NCI-H748 (cell line): Measurements from ENCODE around the gene CEBPE.

Experiments used
- DNase-seq: peaks from one replicate; lab custom pipeline; 2025; ENCODE audit not compliant: unreplicated experiment; lab: John Stamatoyannopoulos, UW

Gene CEBPE

DNA sequence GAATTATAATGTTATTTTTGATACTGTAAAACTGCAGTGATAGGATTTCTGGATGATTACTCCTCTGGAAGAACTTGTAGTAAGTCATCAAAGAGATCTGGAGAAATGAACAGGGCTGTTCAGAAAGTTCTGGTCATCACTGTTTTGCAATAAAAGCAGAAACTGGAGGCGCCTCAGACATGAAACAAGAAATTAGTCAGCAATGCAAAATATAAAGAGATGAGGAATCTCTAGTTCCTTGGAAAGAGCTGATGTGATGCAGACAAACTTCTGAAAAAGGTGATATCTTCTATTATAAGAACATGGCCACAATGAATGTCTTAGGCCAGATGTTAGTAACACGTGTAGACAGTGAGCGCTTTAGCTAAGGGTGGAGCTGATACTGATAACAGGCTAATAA, 33.6 kb downstream of the CEBPE start:
- no peak for DNase-seq

DNA sequence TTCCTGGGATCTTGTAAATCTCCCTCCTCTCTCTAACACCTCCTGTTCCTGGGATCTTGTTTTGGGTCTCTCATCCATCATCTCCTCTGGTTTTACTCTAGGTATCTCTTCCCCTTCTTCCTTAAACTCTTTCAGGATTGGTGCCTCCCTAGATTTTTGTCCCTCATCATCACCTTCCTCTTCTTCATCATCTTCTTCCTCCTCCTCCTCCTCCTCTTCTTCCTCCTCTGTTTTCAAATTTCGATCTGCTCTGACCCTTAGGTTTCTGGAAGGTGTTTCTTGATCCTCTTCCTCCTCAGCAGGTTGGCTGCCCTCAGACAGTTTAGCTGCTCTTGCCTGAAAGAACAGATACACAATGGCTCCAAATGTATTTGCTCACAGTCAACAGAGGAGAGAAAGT, 38.6 kb downstream of the CEBPE start:
- no peak for DNase-seq

- DNase-seq: no peak
These were observed 39.3 kb downstream of the CEBPE start for GRCh38 chr14:23079716-23080115.

DNA sequence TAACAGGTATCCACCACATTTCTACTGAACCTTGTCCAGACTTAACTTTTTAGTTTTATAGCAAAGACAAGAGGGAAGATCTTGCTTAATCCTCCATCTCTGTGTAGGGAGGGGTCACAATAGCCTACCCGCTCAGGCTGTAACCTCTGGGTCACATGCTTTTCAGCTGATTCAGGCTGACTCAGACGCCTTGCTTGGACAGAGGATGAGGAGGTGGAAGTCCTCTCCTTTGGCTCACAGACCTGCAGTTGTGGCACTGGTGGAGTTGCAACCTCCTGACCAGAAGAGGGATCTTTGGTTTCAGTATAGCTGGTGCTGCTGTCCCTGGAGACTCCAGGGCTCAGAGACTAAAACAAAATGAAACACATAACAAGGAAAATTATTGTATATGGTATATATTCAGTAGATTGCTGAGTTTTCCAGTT, 40.4 kb downstream of the CEBPE start:
- DNase-seq: no peak

DNA sequence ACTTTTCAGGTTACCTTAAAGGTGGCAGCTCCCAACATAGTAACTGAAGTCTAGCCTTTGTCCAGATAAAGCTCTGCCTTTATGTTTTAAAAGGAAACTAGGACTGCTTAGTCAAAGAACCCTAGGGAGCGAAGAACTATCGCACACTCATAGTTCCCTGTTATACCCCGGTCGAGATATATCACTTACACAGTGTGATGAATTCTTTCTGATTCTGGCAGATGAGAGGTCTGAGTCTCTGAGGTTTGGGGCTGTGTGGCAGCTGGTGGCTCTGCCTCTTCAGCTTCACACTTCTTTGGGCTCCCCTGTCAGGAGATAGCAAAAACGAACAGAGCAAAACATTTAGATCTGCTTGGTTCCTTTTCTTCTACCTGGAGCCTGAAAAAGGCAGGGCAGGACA, 41.1 kb downstream of the CEBPE start:
- DNase-seq: no peak

GRCh38 chr14:23076785-23077408, 42.2 kb downstream of the CEBPE start:
- no peak for DNase-seq

DNA sequence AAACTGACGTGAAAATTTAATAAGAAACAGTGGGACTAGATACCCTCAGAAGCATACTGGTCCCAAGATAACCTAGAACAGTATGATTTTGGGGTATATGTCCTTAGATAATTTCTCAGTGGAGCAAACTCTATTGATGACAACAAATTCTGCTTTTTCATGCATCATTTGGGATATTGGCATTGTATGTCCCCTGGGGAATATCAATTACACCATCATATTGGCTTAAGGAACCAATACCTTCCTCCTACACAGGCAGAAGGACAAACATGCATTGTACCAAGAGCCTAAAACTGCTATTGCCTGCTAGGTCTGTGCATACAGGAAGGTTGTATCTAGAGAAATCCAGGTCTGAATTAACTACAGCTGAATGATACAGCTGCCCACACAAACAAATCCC, 44.1 kb downstream of the CEBPE start:
- no peak for DNase-seq

GRCh38 chr14:23071921-23072539, 47.0 kb downstream of the CEBPE start:
- no peak for DNase-seq

- no peak for DNase-seq
These were observed 47.7 kb downstream of the CEBPE start for GRCh38 chr14:23071244-23071920.

- no peak for DNase-seq
These were observed 48.6 kb downstream of the CEBPE start for GRCh38 chr14:23070262-23071129.

DNA sequence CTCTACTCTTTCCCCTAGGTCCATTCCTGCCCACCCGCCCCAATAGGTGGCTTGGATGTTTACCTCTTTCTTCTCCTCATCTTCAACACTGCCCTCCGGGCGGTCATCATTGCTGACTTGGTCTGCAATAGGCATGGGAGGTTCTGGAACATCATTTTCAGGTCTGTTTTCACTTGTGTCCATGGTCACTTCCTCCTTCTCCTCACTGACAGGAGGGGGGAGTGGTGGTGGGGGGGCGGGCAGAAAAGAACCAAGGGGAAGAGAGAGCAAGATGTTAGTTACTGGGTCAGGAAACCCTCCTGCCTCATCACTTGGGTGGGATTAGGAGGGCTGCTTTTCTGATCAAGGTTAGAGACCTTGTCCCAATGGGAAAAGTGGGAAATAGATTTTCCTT, 49.6 kb downstream of the CEBPE start:
- DNase-seq: no peak

GRCh38 chr14:23068789-23069412, 50.2 kb downstream of the CEBPE start:
- DNase-seq: no peak

DNA sequence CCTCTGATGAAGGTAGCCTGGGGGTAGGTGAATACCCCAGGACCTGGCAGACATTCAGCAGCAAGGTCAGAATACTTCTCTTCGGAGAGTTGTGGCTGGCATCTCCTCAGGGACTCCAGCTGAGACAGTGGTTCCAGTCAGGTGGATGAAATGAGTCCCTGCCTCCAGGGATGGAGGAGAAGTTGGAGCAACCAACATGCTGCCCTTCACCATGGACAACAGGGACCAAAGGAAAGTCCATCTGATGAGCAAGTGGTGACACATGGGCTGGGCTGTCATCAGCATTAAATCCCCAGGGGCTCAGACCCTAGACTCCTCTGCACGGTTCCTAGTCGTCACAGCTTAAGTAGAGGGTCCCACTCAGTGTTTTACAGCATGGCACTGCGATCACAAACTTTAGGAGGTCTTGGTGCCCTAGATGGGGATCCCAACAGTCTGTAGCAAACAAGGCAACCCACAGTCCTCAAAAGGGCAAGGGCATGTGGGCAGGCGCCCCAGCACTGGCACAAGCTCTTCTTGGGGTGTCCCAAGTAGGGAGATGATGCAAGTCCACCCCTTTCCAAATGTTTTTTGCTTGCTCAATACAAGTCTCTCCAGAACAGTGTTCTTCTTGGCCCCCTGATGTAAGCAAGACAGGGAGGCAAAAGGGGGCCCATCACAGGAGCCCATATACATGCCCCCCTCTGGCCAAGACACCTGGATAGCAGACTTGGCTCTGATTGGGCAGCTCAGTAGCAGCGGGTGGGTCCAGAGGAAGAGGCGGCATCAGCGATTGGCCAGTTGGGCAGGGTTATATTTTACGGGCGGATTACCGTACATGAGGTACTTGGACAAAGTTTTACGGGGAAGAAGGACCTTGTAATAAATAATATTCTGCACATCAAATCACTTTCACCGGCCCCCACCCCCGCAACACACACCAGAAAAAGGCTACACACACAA, 50.9 kb downstream of the CEBPE start:
- DNase-seq: no peak
